SK-N-SH treated with all-trans-retinoic acid at 6 μM for 48 hours (cell line): ENCODE measurements around the gene GSTM4.
"Not testable (repeated sequence)": the region's sequence is repeated elsewhere in the genome, so short reads cannot be mapped to it uniquely, and the experiment has no call there.

Experiments
- ARNTL ChIP-seq: fragments of 450-650 bp; formaldehyde crosslinking; IDR thresholded peaks from 2 replicates; pipeline ENCODE4 v1.5.0; 2020; ENCODE audit warnings: low read depth, mild to moderate bottlenecking, moderate library complexity, borderline replicate concordance
- CSDC2 ChIP-seq: fragments of 250-450 bp; sonication (Bioruptor Pico); IDR thresholded peaks from 2 replicates; pipeline ENCODE4 v1.5.0; 2020; ENCODE audit warnings: mild to moderate bottlenecking, moderate library complexity
- RARB ChIP-seq: fragments of 250-450 bp; sonication (Bioruptor Pico); IDR thresholded peaks from 2 replicates; pipeline ENCODE4 v1.8.0; 2021; ENCODE audit warnings: mild to moderate bottlenecking, moderate library complexity
- SNAI2 ChIP-seq: fragments of 250-450 bp; sonication (Bioruptor Pico); IDR thresholded peaks from 2 replicates; pipeline ENCODE4 v1.5.0; 2020; ENCODE audit warnings: mild to moderate bottlenecking, moderate library complexity
- TCF4 ChIP-seq: fragments of 250-450 bp; sonication (Bioruptor Pico); IDR thresholded peaks from 2 replicates; pipeline ENCODE4 v1.8.0; 2021; ENCODE audit warnings: mild to moderate bottlenecking, moderate library complexity, borderline replicate concordance
- ZFP3 ChIP-seq: fragments of 250-450 bp; sonication (Bioruptor Pico); IDR thresholded peaks from 2 replicates; pipeline ENCODE4 v1.5.0; 2020; ENCODE audit warnings: mild to moderate bottlenecking, moderate library complexity
- ZFP30 ChIP-seq: fragments of 450-650 bp; formaldehyde crosslinking; IDR thresholded peaks from 2 replicates; pipeline ENCODE4 v1.5.0; 2022; ENCODE audit warnings: mild to moderate bottlenecking, moderate library complexity
- TF ChIP-seq, protein P1 (sequence below): fragments of 250-450 bp; sonication (Bioruptor Pico); IDR thresholded peaks from 2 replicates; pipeline ENCODE4 v1.8.0; 2021; ENCODE audit warnings: low read depth, mild to moderate bottlenecking, moderate library complexity, borderline replicate concordance
- TF ChIP-seq, protein P2 (sequence below): fragments of 250-450 bp; sonication (Bioruptor Pico); IDR thresholded peaks from 2 replicates; pipeline ENCODE4 v1.8.0; 2020; ENCODE audit warnings: mild to moderate bottlenecking, moderate library complexity, borderline replicate concordance

DNA sequence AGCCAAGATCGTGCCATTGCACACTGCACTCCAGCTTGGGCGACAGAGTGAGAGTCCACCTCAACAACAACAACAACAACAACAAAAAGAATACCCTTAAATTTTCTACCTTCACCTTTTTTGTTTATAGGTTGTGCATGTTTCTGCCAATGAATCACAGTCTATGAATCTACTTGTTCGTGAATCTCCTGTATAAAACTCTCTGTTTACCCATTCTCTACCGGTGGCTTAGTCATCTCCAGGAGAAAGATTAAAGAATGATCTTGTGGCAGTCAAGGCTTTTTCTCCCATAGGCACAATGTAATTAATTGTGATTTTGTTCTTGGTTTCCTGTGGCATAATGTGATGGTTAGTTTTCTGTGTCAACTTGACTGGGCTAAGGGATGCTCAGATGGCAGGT lies 42.0 kb downstream of the GSTM4 start:
- not testable (repeated sequence) for TF ChIP-seq CSDC2; RARB (CRISPR knock-in tag); ZFP30; TCF4 (CRISPR knock-in tag); ARNTL (CRISPR knock-in tag); SNAI2 (CRISPR knock-in tag); ZFP3 (CRISPR knock-in tag)
- TF ChIP-seq, protein P1, sequence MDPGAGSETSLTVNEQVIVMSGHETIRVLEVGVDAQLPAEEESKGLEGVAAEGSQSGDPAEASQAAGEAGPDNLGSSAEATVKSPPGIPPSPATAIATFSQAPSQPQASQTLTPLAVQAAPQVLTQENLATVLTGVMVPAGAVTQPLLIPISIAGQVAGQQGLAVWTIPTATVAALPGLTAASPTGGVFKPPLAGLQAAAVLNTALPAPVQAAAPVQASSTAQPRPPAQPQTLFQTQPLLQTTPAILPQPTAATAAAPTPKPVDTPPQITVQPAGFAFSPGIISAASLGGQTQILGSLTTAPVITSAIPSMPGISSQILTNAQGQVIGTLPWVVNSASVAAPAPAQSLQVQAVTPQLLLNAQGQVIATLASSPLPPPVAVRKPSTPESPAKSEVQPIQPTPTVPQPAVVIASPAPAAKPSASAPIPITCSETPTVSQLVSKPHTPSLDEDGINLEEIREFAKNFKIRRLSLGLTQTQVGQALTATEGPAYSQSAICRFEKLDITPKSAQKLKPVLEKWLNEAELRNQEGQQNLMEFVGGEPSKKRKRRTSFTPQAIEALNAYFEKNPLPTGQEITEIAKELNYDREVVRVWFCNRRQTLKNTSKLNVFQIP: not testable (repeated sequence)
- TF ChIP-seq, protein P2, sequence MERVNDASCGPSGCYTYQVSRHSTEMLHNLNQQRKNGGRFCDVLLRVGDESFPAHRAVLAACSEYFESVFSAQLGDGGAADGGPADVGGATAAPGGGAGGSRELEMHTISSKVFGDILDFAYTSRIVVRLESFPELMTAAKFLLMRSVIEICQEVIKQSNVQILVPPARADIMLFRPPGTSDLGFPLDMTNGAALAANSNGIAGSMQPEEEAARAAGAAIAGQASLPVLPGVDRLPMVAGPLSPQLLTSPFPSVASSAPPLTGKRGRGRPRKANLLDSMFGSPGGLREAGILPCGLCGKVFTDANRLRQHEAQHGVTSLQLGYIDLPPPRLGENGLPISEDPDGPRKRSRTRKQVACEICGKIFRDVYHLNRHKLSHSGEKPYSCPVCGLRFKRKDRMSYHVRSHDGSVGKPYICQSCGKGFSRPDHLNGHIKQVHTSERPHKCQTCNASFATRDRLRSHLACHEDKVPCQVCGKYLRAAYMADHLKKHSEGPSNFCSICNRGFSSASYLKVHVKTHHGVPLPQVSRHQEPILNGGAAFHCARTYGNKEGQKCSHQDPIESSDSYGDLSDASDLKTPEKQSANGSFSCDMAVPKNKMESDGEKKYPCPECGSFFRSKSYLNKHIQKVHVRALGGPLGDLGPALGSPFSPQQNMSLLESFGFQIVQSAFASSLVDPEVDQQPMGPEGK (CRISPR knock-in tag): not testable (repeated sequence)
